Mesenchymal stem cell (in vitro differentiated cells and primary cell): ENCODE measurements around the gene CFAP100.
A peak's percentile ranks its signal among the peaks of the same experiment; 100 is the strongest.

Experiments
- DNase-seq: peaks from one replicate; pipeline ENCODE4 v3.0.0-alpha.2; 2013
- H2AFZ ChIP-seq: one replicate; pipeline ENCODE4 v1.6.1; 2013; ENCODE audit warnings: low read depth, mild to moderate bottlenecking, control low read depth, inconsistent platforms, low read length, moderate library complexity
- H2AK5ac ChIP-seq: 2 replicates; pipeline ENCODE4 v1.6.1; 2013; ENCODE audit warnings: low read length, moderate library complexity, mild to moderate bottlenecking, inconsistent platforms; ENCODE audit not compliant: severe bottlenecking
- H2BK120ac ChIP-seq: one replicate; pipeline ENCODE4 v1.6.1; 2013; ENCODE audit warnings: low read depth, mild to moderate bottlenecking, inconsistent platforms, low read length, moderate library complexity
- H2BK12ac ChIP-seq, 2 experiments: one replicate each; pipeline ENCODE4 v1.6.1; 2013; ENCODE audit warnings: inconsistent platforms in 2 of 2, low read length in 2 of 2, mild to moderate bottlenecking in 2 of 2, moderate library complexity in 2 of 2, control low read depth in 1 of 2
- H2BK15ac ChIP-seq: one replicate; pipeline ENCODE4 v1.6.1; 2013; ENCODE audit warnings: mild to moderate bottlenecking, low read depth, inconsistent platforms; ENCODE audit not compliant: poor library complexity, severe bottlenecking
- H2BK5ac ChIP-seq: 2 replicates; pipeline ENCODE4 v1.6.1; 2013; ENCODE audit warnings: low read depth, mild to moderate bottlenecking, low read length, control low read depth, inconsistent platforms; ENCODE audit not compliant: poor library complexity, severe bottlenecking
- H3K14ac ChIP-seq, 2 experiments: one replicate each; pipeline ENCODE4 v1.6.1; 2013; ENCODE audit warnings: inconsistent platforms in 2 of 2, low read length in 2 of 2, control low read depth in 1 of 2, mild to moderate bottlenecking in 1 of 2, moderate library complexity in 1 of 2
- H3K18ac ChIP-seq, 2 experiments: one replicate each; pipeline ENCODE4 v1.6.1; 2013; ENCODE audit warnings: inconsistent platforms in 2 of 2, low read length in 2 of 2, control low read depth in 1 of 2, low read depth in 1 of 2, mild to moderate bottlenecking in 1 of 2
- H3K23ac ChIP-seq, 2 experiments: one replicate each; pipeline ENCODE4 v1.6.1; 2013; ENCODE audit warnings: inconsistent platforms in 2 of 2, low read length in 2 of 2, mild to moderate bottlenecking in 2 of 2, moderate library complexity in 2 of 2, control low read depth in 1 of 2
- H3K27ac ChIP-seq: 2 replicates; pipeline ENCODE4 v1.5.1; 2013; ENCODE audit warnings: mild to moderate bottlenecking, moderate library complexity, low read length, control low read depth, inconsistent platforms; ENCODE audit not compliant: poor library complexity, severe bottlenecking
- H3K27me3 ChIP-seq, 2 experiments: 2 replicates each; pipeline versions ENCODE4 v1.6.1 to v1.7.0; 2013; ENCODE audit warnings: low read length in 2 of 2, mild to moderate bottlenecking in 2 of 2, moderate library complexity in 2 of 2, control low read depth in 1 of 2, inconsistent platforms in 1 of 2; ENCODE audit not compliant: control insufficient read depth in 1 of 2, insufficient read depth in 1 of 2
- H3K36me3 ChIP-seq, 2 experiments: 2 replicates each; pipeline versions ENCODE4 v1.6.1 to v1.7.0; 2013; ENCODE audit warnings: low read length in 2 of 2, control low read depth in 1 of 2, inconsistent platforms in 1 of 2, low read depth in 1 of 2, mild to moderate bottlenecking in 1 of 2; ENCODE audit not compliant: insufficient read depth in 2 of 2, control insufficient read depth in 1 of 2
- H3K4ac ChIP-seq, 2 experiments: one replicate each; pipeline ENCODE4 v1.6.1; 2013; ENCODE audit warnings: inconsistent platforms in 2 of 2, low read length in 2 of 2, mild to moderate bottlenecking in 2 of 2, moderate library complexity in 2 of 2, control low read depth in 1 of 2, low read depth in 1 of 2
- H3K4me1 ChIP-seq: 2 replicates; pipeline ENCODE4 v1.6.1; 2013; ENCODE audit warnings: low read depth, low read length, control low read depth; ENCODE audit not compliant: control insufficient read depth, insufficient read depth
- H3K4me2 ChIP-seq: 2 replicates; pipeline ENCODE4 v1.6.1; 2013; ENCODE audit warnings: low read length, mild to moderate bottlenecking, inconsistent platforms; ENCODE audit not compliant: poor library complexity, severe bottlenecking
- H3K4me3 ChIP-seq, 2 experiments: 2 replicates each; pipeline versions ENCODE4 v1.5.1 to v1.7.0; 2013; ENCODE audit warnings: low read length in 2 of 2, mild to moderate bottlenecking in 2 of 2, control low read depth in 1 of 2, low read depth in 1 of 2; ENCODE audit not compliant: insufficient read depth in 1 of 2
- H3K79me1 ChIP-seq: replicated peaks from 2 replicates; pipeline ENCODE4 v1.6.1; 2013; ENCODE audit warnings: mild to moderate bottlenecking, control low read depth, low read length, inconsistent platforms; ENCODE audit not compliant: poor library complexity, severe bottlenecking
- H3K9ac ChIP-seq: 2 replicates; pipeline ENCODE4 v1.7.0; 2013; ENCODE audit warnings: mild to moderate bottlenecking, low read length, moderate library complexity
- H3K9me3 ChIP-seq: 2 replicates; pipeline ENCODE4 v1.7.0; 2013; ENCODE audit warnings: mild to moderate bottlenecking, low read length; ENCODE audit not compliant: control insufficient read depth
- H4K8ac ChIP-seq: one replicate; pipeline ENCODE4 v1.6.1; 2013; ENCODE audit warnings: inconsistent platforms, mild to moderate bottlenecking, low read length, moderate library complexity
- H4K91ac ChIP-seq: one replicate; pipeline ENCODE4 v1.6.1; 2013; ENCODE audit warnings: mild to moderate bottlenecking, low read length, inconsistent platforms
- WGBS: methylation state at CpG from one replicate; pipeline ENCODE4 v1.1.7; 2013; ENCODE audit warnings: mixed read lengths; 5-methylcytosine and 5-hydroxymethylcytosine counted together

The CFAP100 gene

GRCh38 chr3:126483321-126483761 is 88.6 kb downstream of the CFAP100 start:
- Histone ChIP-seq H3K27me3 (peaks cover 3 to 29% of the 10 kb centered on the region in 2 experiments), H2BK5ac (no peak overlapping the region), H3K4me2 (no peak overlapping the region), H2BK120ac (no peak overlapping the region), H3K36me3 (no peaks in the 10 kb centered on the region), H4K8ac (no peak overlapping the region), H2BK15ac (no peak overlapping the region), H3K14ac (peak overlapping the region in 1 of 2 experiments; percentile 31), H4K91ac (no peak overlapping the region), H2AFZ (no peak overlapping the region), H2BK12ac (no peak overlapping the region), H3K4me1 (peaks cover 5% of the 10 kb centered on the region), H3K9me3 (no peaks in the 10 kb centered on the region), H3K9ac (no peak overlapping the region), H3K23ac (no peak overlapping the region), H3K4ac (no peak overlapping the region), H3K4me3 (no peak overlapping the region), H3K79me1 (no peaks in the 10 kb centered on the region), H2AK5ac (no peak overlapping the region), H3K18ac (no peak overlapping the region), H3K27ac (no peak overlapping the region)
- 82% methylated on average over 14 of the region's 14 CpGs for whole genome bisulfite sequencing
- DNase-seq, result no peak

GRCh38 chr3:126484148-126484547 is 89.4 kb downstream of the CFAP100 start:
- Histone ChIP-seq H2AFZ (no peak overlapping the region), H3K4me2 (no peak overlapping the region), H3K14ac (no peak overlapping the region), H3K4me3 (no peak overlapping the region), H2BK12ac (no peak overlapping the region), H2BK120ac (no peak overlapping the region), H2AK5ac (no peak overlapping the region), H2BK15ac (no peak overlapping the region), H3K27me3 (peaks cover 10 to 37% of the 10 kb centered on the region in 2 experiments), H3K79me1 (no peaks in the 10 kb centered on the region), H3K9me3 (no peaks in the 10 kb centered on the region), H3K23ac (no peak overlapping the region), H4K8ac (no peak overlapping the region), H3K4me1 (peaks cover 5% of the 10 kb centered on the region), H4K91ac (no peak overlapping the region), H2BK5ac (no peak overlapping the region), H3K18ac (no peak overlapping the region), H3K9ac (no peak overlapping the region), H3K36me3 (no peaks in the 10 kb centered on the region), H3K27ac (no peak overlapping the region), H3K4ac (no peak overlapping the region)
- no peak for DNase-seq
- 75% methylated on average over 3 of the region's 3 CpGs for WGBS

- H3K18ac ChIP-seq, result no peak overlapping the region
- H3K4ac ChIP-seq, result no peak overlapping the region
- H2BK15ac ChIP-seq, result no peak overlapping the region
- no peaks in the 10 kb centered on the region for H3K36me3 ChIP-seq
- H2BK5ac ChIP-seq, result no peak overlapping the region
- no peak overlapping the region for H2BK120ac ChIP-seq
- no peak overlapping the region for H3K4me2 ChIP-seq
- no peak overlapping the region for H4K8ac ChIP-seq
- peaks cover 15 to 42% of the 10 kb centered on the region in 2 experiments for H3K27me3 ChIP-seq
- no peak for DNase-seq
- peaks cover 5% of the 10 kb centered on the region for H3K4me1 ChIP-seq
- WGBS, result 93% methylated on average over 3 of the region's 3 CpGs
- no peak overlapping the region for H2AK5ac ChIP-seq
- H3K4me3 ChIP-seq, result no peak overlapping the region
- H3K79me1 ChIP-seq, result no peaks in the 10 kb centered on the region
- H3K14ac ChIP-seq, result no peak overlapping the region
- no peak overlapping the region for H4K91ac ChIP-seq
- no peak overlapping the region for H3K9ac ChIP-seq
- peak overlapping the region in 1 of 2 experiments; percentile 23 for H3K23ac ChIP-seq
- no peak overlapping the region for H2BK12ac ChIP-seq
- H3K9me3 ChIP-seq, result no peaks in the 10 kb centered on the region
- no peak overlapping the region for H2AFZ ChIP-seq
- no peak overlapping the region for H3K27ac ChIP-seq
Measured at GRCh38 chr3:126484662-126485061, 90.0 kb downstream of the CFAP100 start.

- H3K9me3 ChIP-seq, result no peaks in the 10 kb centered on the region
- WGBS, result 83% methylated on average over 6 of the region's 8 CpGs
Measured at GRCh38 chr3:126485176-126485897, 90.6 kb downstream of the CFAP100 start.

More at GRCh38 chr3:126485176-126485897, 90.6 kb downstream of the CFAP100 start:
- no peaks in the 10 kb centered on the region for H3K79me1 ChIP-seq
- no peak overlapping the region for H3K4me2 ChIP-seq
- no peaks in the 10 kb centered on the region for H3K36me3 ChIP-seq
- H3K9ac ChIP-seq, result no peak overlapping the region
- H3K23ac ChIP-seq, result no peak overlapping the region
- no peak overlapping the region for H2BK12ac ChIP-seq
- no peak overlapping the region for H2AFZ ChIP-seq
- no peak overlapping the region for H3K18ac ChIP-seq
- no peak overlapping the region for H3K4ac ChIP-seq
- no peak overlapping the region for H4K8ac ChIP-seq
- H3K27ac ChIP-seq, result no peak overlapping the region
- no peak overlapping the region for H2BK15ac ChIP-seq
- H2AK5ac ChIP-seq, result no peak overlapping the region
- H3K4me3 ChIP-seq, result no peak overlapping the region
- H2BK5ac ChIP-seq, result no peak overlapping the region
- no peak for DNase-seq
- peaks cover 5% of the 10 kb centered on the region for H3K4me1 ChIP-seq
- no peak overlapping the region for H3K14ac ChIP-seq
- no peak overlapping the region for H2BK120ac ChIP-seq
- peaks cover 15 to 49% of the 10 kb centered on the region in 2 experiments for H3K27me3 ChIP-seq
- H4K91ac ChIP-seq, result no peak overlapping the region
